Ascending aorta (tissue), 2 donors: Measurements from ENCODE around the gene FRAT2. TPM values are rescaled to one million over a fixed set of nuclear protein-coding genes. Genes with fewer than 3 reads are reported as not detected.

Source experiments
- DNase-seq, 2 donors: peaks; one replicate each; pipeline ENCODE4 v3.0.0-alpha.2; 2019; ENCODE audit warnings: low spot score in 2 of 2
- H3K27ac ChIP-seq, 2 donors: fragments of 200-600 bp; sonication (generic); one replicate each; pipeline ENCODE4 v1.5.1; 2016 to 2017; ENCODE audit warnings: mild to moderate bottlenecking in 1 of 2
- H3K27me3 ChIP-seq: fragments of 200-600 bp; sonication (generic); one replicate; pipeline ENCODE4 v1.5.1; 2017
- H3K36me3 ChIP-seq, 2 donors: fragments of 200-600 bp; sonication (generic); one replicate each; pipeline ENCODE4 v1.5.1; 2016
- H3K4me1 ChIP-seq, 2 donors: fragments of 200-600 bp; sonication (generic); one replicate each; pipeline ENCODE4 v1.5.1; 2016 to 2017; ENCODE audit warnings: mild to moderate bottlenecking in 1 of 2
- H3K4me3 ChIP-seq, 2 donors: fragments of 200-600 bp; sonication (generic); one replicate each; pipeline ENCODE4 v1.5.1; 2016 to 2017; ENCODE audit warnings: mild to moderate bottlenecking in 1 of 2
- H3K9me3 ChIP-seq, 2 donors: fragments of 200-600 bp; sonication (generic); one replicate each; pipeline ENCODE4 v1.5.1; 2016
- CTCF ChIP-seq, 3 experiments: fragments of 200-600 bp in 2 of 3; fragments of 450-650 bp in 1 of 3; sonication (generic) in 2 of 3; IDR thresholded peaks; one replicate each; pipeline ENCODE4 v1.5.1; 2016 to 2019; ENCODE audit warnings: antibody characterized with exemption in 3 of 3, mild to moderate bottlenecking in 1 of 3, moderate library complexity in 1 of 3
- intact Hi-C: fragments of 100-400 bp; cut with DNase I; formaldehyde crosslinking; loops from one replicate; pipeline ENCODE4 v1.15.1; 2023
- total RNA-seq: library from RNA; depleted of rRNA; stranded (reverse); fragments of >200 nt; gene quantifications from one replicate; pipeline ENCODE4 v1.1.0, GENCODE V29; 2016

Gene FRAT2
- total RNA-seq, 1 donor from 2014 or later = 32.0 TPM

GRCh38 chr10:97378933-97379921 lies 44.7 kb upstream of the FRAT2 start:
- Histone ChIP-seq H3K27me3 (no peaks in the 10 kb centered on the region), H3K4me1 (no peaks in the 10 kb centered on the region), H3K9me3 (no peaks in the 10 kb centered on the region), H3K36me3 (peaks cover 24 to 44% of the 10 kb centered on the region in 2 donors), H3K4me3 (no peak overlapping the region), H3K27ac (no peak overlapping the region)
- no peak for TF ChIP-seq CTCF (IDR thresholded peaks at IDR 0.05)
- intact Hi-C loops = no loop called here
- DNase-seq = no peak

- Histone ChIP-seq H3K27ac (no peak overlapping the region), H3K9me3 (no peaks in the 10 kb centered on the region), H3K4me3 (no peak overlapping the region), H3K27me3 (no peaks in the 10 kb centered on the region), H3K4me1 (no peaks in the 10 kb centered on the region), H3K36me3 (peaks cover 41 to 61% of the 10 kb centered on the region in 2 donors)
- TF ChIP-seq CTCF (IDR thresholded peaks at IDR 0.05) = no peak
- intact Hi-C loops = no loop called here
- no peak for DNase-seq
Observed at GRCh38 chr10:97376413-97376812, 41.9 kb upstream of the FRAT2 start.

- TF ChIP-seq CTCF (IDR thresholded peaks at IDR 0.05) = no peak
- peaks cover 31 to 74% of the 10 kb centered on the region in 2 donors for H3K36me3 ChIP-seq
- intact Hi-C loops = no loop called here
Observed at GRCh38 chr10:97373456-97373855, 38.9 kb upstream of the FRAT2 start.

GRCh38 chr10:97372233-97372875 lies 37.8 kb upstream of the FRAT2 start:
- intact Hi-C loops = no loop called here
- no peak for DNase-seq
- H3K4me1 ChIP-seq = no peaks in the 10 kb centered on the region
- no peak overlapping the region for H3K4me3 ChIP-seq
- H3K27me3 ChIP-seq = no peaks in the 10 kb centered on the region
- TF ChIP-seq CTCF (IDR thresholded peaks at IDR 0.05) = no peak
- no peak overlapping the region for H3K27ac ChIP-seq
- H3K9me3 ChIP-seq = no peaks in the 10 kb centered on the region
- peaks cover 32 to 67% of the 10 kb centered on the region in 2 donors for H3K36me3 ChIP-seq

More at GRCh38 chr10:97373456-97373855, 38.9 kb upstream of the FRAT2 start:
- H3K4me1 ChIP-seq = no peaks in the 10 kb centered on the region
- DNase-seq = no peak
- no peaks in the 10 kb centered on the region for H3K9me3 ChIP-seq
- H3K27me3 ChIP-seq = no peaks in the 10 kb centered on the region
- H3K27ac ChIP-seq = no peak overlapping the region
- H3K4me3 ChIP-seq = no peak overlapping the region

GRCh38 chr10:97371696-97372095 lies 37.2 kb upstream of the FRAT2 start:
- H3K36me3 ChIP-seq = peaks cover 32 to 70% of the 10 kb centered on the region in 2 donors
- H3K27ac ChIP-seq = no peak overlapping the region
- no peak overlapping the region for H3K4me3 ChIP-seq
- no peaks in the 10 kb centered on the region for H3K4me1 ChIP-seq
- no peak for DNase-seq
- H3K27me3 ChIP-seq = no peaks in the 10 kb centered on the region
- intact Hi-C loops = no loop called here
- no peak for TF ChIP-seq CTCF (IDR thresholded peaks at IDR 0.05)
- no peaks in the 10 kb centered on the region for H3K9me3 ChIP-seq
